Loucy (cell line): ENCODE measurements around the gene SLCO4A1.

ENCODE experiments used
- H2AFZ ChIP-seq: fragments of 200-600 bp; sonication (generic); 2 replicates; pipeline ENCODE4 v1.6.0; 2016; ENCODE audit warnings: antibody characterized with exemption, mild to moderate bottlenecking, low read length, moderate library complexity
- H3F3A ChIP-seq: fragments of 200-600 bp; 2 replicates; pipeline ENCODE4 v1.6.0; 2016; ENCODE audit warnings: antibody characterized with exemption, low read depth, mild to moderate bottlenecking
- H3K27me3 ChIP-seq: fragments of 200-600 bp; sonication (generic); 2 replicates; pipeline ENCODE4 v1.6.1; 2014; ENCODE audit warnings: low read length, mild to moderate bottlenecking; ENCODE audit not compliant: insufficient read depth, poor library complexity, severe bottlenecking
- H3K36me3 ChIP-seq: fragments of 200-600 bp; sonication (generic); 2 replicates; pipeline ENCODE4 v1.6.1; 2016; ENCODE audit warnings: low read length; ENCODE audit not compliant: insufficient read depth
- H3K4me1 ChIP-seq: fragments of 200-600 bp; sonication (generic); 2 replicates; pipeline ENCODE4 v1.5.1; 2014; ENCODE audit warnings: low read length, mild to moderate bottlenecking; ENCODE audit not compliant: insufficient read depth, poor library complexity, severe bottlenecking
- H3K4me2 ChIP-seq: fragments of 200-600 bp; sonication (generic); 2 replicates; pipeline ENCODE4 v1.6.0; 2014; ENCODE audit warnings: antibody characterized with exemption, low read length, low read depth, mild to moderate bottlenecking; ENCODE audit not compliant: poor library complexity, severe bottlenecking
- H3K4me3 ChIP-seq: fragments of 200-600 bp; sonication (generic); 2 replicates; pipeline ENCODE4 v1.5.1; 2014; ENCODE audit warnings: low read length, mild to moderate bottlenecking, mixed read lengths; ENCODE audit not compliant: poor library complexity, severe bottlenecking
- H3K79me2 ChIP-seq: fragments of 200-600 bp; sonication (generic); 2 replicates; pipeline ENCODE4 v1.6.1; 2014; ENCODE audit warnings: low read length; ENCODE audit not compliant: insufficient read depth
- H3K9ac ChIP-seq: fragments of 200-600 bp; sonication (generic); 2 replicates; pipeline ENCODE4 v1.6.0; 2014; ENCODE audit warnings: mild to moderate bottlenecking, low read depth, low read length, moderate library complexity; ENCODE audit not compliant: poor library complexity, severe bottlenecking
- H3K9me2 ChIP-seq: fragments of 200-600 bp; sonication (generic); replicated peaks from 2 replicates; pipeline ENCODE4 v1.6.1; 2016; ENCODE audit warnings: low read depth, low read length, mixed read lengths
- H3K9me3 ChIP-seq: fragments of 200-600 bp; sonication (generic); 2 replicates; pipeline ENCODE4 v1.6.1; 2014; ENCODE audit warnings: mild to moderate bottlenecking, antibody characterized with exemption, low read length, low read depth; ENCODE audit not compliant: insufficient read depth
- H4K20me1 ChIP-seq: fragments of 200-600 bp; sonication (generic); 2 replicates; pipeline ENCODE4 v1.6.0; 2014; ENCODE audit warnings: antibody characterized with exemption, low read length, mild to moderate bottlenecking; ENCODE audit not compliant: insufficient read depth, poor library complexity, severe bottlenecking
- CTCF ChIP-seq: fragments of 200-600 bp; sonication (generic); conservative IDR thresholded peaks from 2 replicates; pipeline ENCODE4 v1.5.1; 2014; ENCODE audit warnings: mild to moderate bottlenecking, antibody characterized with exemption, low read length
- EZH2phosphoT487 ChIP-seq: fragments of 200-600 bp; IDR thresholded peaks from 2 replicates; pipeline ENCODE4 v1.6.1; 2018; ENCODE audit warnings: antibody characterized with exemption, mild to moderate bottlenecking, moderate library complexity, borderline replicate concordance

Gene SLCO4A1

GRCh38 chr20:62706344-62706743 is 64.0 kb downstream of the SLCO4A1 start:
- no peak overlapping the region for H3K9ac ChIP-seq
- H3K27me3 ChIP-seq: no peaks in the 10 kb centered on the region
- TF ChIP-seq CTCF (no peak), EZH2phosphoT487 (no peak)
- no peak overlapping the region for H3K4me2 ChIP-seq
- no peaks in the 10 kb centered on the region for H3F3A ChIP-seq
- H3K36me3 ChIP-seq: no peaks in the 10 kb centered on the region
- H3K9me2 ChIP-seq: no peaks in the 10 kb centered on the region
- H3K4me3 ChIP-seq: no peak overlapping the region
- H4K20me1 ChIP-seq: no peaks in the 10 kb centered on the region
- H2AFZ ChIP-seq: no peak overlapping the region
- H3K79me2 ChIP-seq: no peaks in the 10 kb centered on the region
- no peaks in the 10 kb centered on the region for H3K9me3 ChIP-seq
- H3K4me1 ChIP-seq: no peaks in the 10 kb centered on the region

GRCh38 chr20:62706857-62707256 is 64.6 kb downstream of the SLCO4A1 start:
- Histone ChIP-seq H3K9ac (no peak overlapping the region), H3F3A (no peaks in the 10 kb centered on the region), H3K27me3 (no peaks in the 10 kb centered on the region), H3K4me3 (no peak overlapping the region), H3K4me1 (no peaks in the 10 kb centered on the region), H3K36me3 (no peaks in the 10 kb centered on the region), H2AFZ (no peak overlapping the region), H3K9me3 (no peaks in the 10 kb centered on the region), H3K79me2 (no peaks in the 10 kb centered on the region), H3K9me2 (no peaks in the 10 kb centered on the region), H4K20me1 (no peaks in the 10 kb centered on the region), H3K4me2 (no peak overlapping the region)
- TF ChIP-seq EZH2phosphoT487 (no peak), CTCF (no peak)

GRCh38 chr20:62707276-62707920 is 65.1 kb downstream of the SLCO4A1 start:
- no peak overlapping the region for H3K4me2 ChIP-seq
- H3K9ac ChIP-seq: no peak overlapping the region
- H3K4me3 ChIP-seq: no peak overlapping the region
- no peaks in the 10 kb centered on the region for H3K27me3 ChIP-seq
- no peaks in the 10 kb centered on the region for H3K9me3 ChIP-seq
- H2AFZ ChIP-seq: no peak overlapping the region
- H3F3A ChIP-seq: no peaks in the 10 kb centered on the region
- H3K79me2 ChIP-seq: no peaks in the 10 kb centered on the region
- no peaks in the 10 kb centered on the region for H3K36me3 ChIP-seq
- H3K9me2 ChIP-seq: no peaks in the 10 kb centered on the region
- TF ChIP-seq CTCF: no peak
- no peak for TF ChIP-seq EZH2phosphoT487
- H4K20me1 ChIP-seq: no peaks in the 10 kb centered on the region
- H3K4me1 ChIP-seq: no peaks in the 10 kb centered on the region
